Calu3 (cell line): Measurements from ENCODE around the gene ABI1. TPM values are rescaled to one million over a fixed set of nuclear protein-coding genes. Genes with fewer than 3 reads are reported as not detected.

Experiments used
- BruUV-seq: library from RNA; stranded (reverse); fragments of 400-500 nt; replicated peaks from 2 replicates; lab custom pipeline; 2021; lab: Mats Ljungman, UMichigan
- CTCF ChIA-PET: fragments of 300-600 bp; sonication (Branson Sonifier 250); formaldehyde crosslinking; loops from one replicate; lab custom pipeline; 2022; ENCODE audit warnings: antibody characterized with exemption; lab: Charles Lee
- DNase-seq: peaks from one replicate; pipeline ENCODE4 v3.0.0; 2022
- H3K27ac Mint-ChIP-seq: one replicate; pipeline ENCODE4 v1.8.0; 2022; ENCODE audit warnings: mixed read lengths; ENCODE audit not compliant: unreplicated experiment
- H3K27me3 Mint-ChIP-seq: one replicate; pipeline ENCODE4 v1.8.0; 2022; ENCODE audit warnings: mixed read lengths; ENCODE audit not compliant: unreplicated experiment
- H3K36me3 Mint-ChIP-seq: one replicate; pipeline ENCODE4 v1.8.0; 2022; ENCODE audit warnings: mild to moderate bottlenecking, moderate library complexity, mixed read lengths; ENCODE audit not compliant: insufficient read depth, unreplicated experiment
- H3K4me1 Mint-ChIP-seq: one replicate; pipeline ENCODE4 v1.8.0; 2022; ENCODE audit warnings: mild to moderate bottlenecking, low read depth, mixed read lengths; ENCODE audit not compliant: unreplicated experiment
- H3K4me3 Mint-ChIP-seq: one replicate; pipeline ENCODE4 v1.8.0; 2022; ENCODE audit warnings: mild to moderate bottlenecking, low read depth, moderate library complexity, mixed read lengths; ENCODE audit not compliant: unreplicated experiment
- H3K9me3 Mint-ChIP-seq: one replicate; pipeline ENCODE4 v1.8.0; 2022; ENCODE audit warnings: low read depth, mixed read lengths; ENCODE audit not compliant: unreplicated experiment
- CTCF ChIP-seq: fragments of 200-600 bp; IDR thresholded peaks from one replicate; pipeline ENCODE4 v1.8.0; 2022; ENCODE audit warnings: antibody characterized with exemption; ENCODE audit not compliant: unreplicated experiment
- intact Hi-C: fragments of 100-400 bp; cut with micrococcal nuclease; formaldehyde crosslinking; loops from one replicate; pipeline ENCODE4 v1.10.0; 2022; ENCODE audit not compliant: unreplicated experiment
- total RNA-seq: library from RNA; stranded (reverse); gene quantifications from 2 replicates; pipeline ENCODE4 v1.2.3, GENCODE V29; 2022

ABI1 gene
- total RNA-seq, 1 experiment from 2014 or later: 61.9 TPM

DNA sequence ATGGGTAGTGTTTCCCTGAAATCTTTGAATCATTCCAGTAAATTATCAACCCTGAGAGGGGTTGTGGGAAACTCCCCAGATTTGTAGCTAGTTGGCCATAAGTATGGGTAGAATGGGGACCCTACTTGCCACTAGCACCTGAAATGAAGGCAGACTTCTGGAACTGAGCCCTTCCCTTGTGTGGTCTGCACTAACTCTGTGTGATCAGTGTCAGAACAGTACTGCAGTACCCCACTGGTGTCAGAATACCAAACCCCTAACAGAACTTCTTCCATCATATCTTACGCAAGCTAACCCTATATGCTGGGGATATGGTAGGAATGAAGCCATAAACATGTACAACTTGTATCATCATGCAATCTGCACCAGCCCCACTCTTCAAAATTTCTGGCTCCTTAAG is 50.8 kb downstream of the ABI1 start:
- no peak for DNase-seq
- H3K4me3 Mint-ChIP-seq: no peak overlapping the region
- no peaks in the 10 kb centered on the region for H3K9me3 Mint-ChIP-seq
- intact Hi-C loops: no loop called here
- no peaks in the 10 kb centered on the region for H3K36me3 Mint-ChIP-seq
- CTCF ChIA-PET: interaction anchor here (0.7 kb wide), 1 partner anchor 555 kb away, joined by 3 read pairs; no protein-coding TSS in a partner anchor
- H3K4me1 Mint-ChIP-seq: no peaks in the 10 kb centered on the region
- no TSS peak for BruUV-seq
- no peak for TF ChIP-seq CTCF
- no peaks in the 10 kb centered on the region for H3K27me3 Mint-ChIP-seq
- H3K27ac Mint-ChIP-seq: no peak overlapping the region

- no peak overlapping the region for H3K4me3 Mint-ChIP-seq
- peaks cover 18% of the 10 kb centered on the region for H3K4me1 Mint-ChIP-seq
- TF ChIP-seq CTCF: no peak
- no peak overlapping the region for H3K27ac Mint-ChIP-seq
- DNase-seq: no peak
- H3K27me3 Mint-ChIP-seq: no peaks in the 10 kb centered on the region
- BruUV-seq: no TSS peak
- CTCF ChIA-PET: no interaction called here
- H3K9me3 Mint-ChIP-seq: no peaks in the 10 kb centered on the region
- intact Hi-C loops: no loop called here
- no peaks in the 10 kb centered on the region for H3K36me3 Mint-ChIP-seq
Observed at GRCh38 chr10:26807532-26807931, 53.2 kb downstream of the ABI1 start.

- no TSS peak for BruUV-seq
- Mint-ChIP-seq H3K4me3 (no peak overlapping the region), H3K36me3 (no peaks in the 10 kb centered on the region), H3K27ac (no peak overlapping the region), H3K4me1 (peaks cover 22% of the 10 kb centered on the region), H3K9me3 (no peaks in the 10 kb centered on the region), H3K27me3 (no peaks in the 10 kb centered on the region)
- intact Hi-C loops: no loop called here
- TF ChIP-seq CTCF: no peak
- no peak for DNase-seq
- CTCF ChIA-PET: no interaction called here
Observed at GRCh38 chr10:26806557-26806956, 54.2 kb downstream of the ABI1 start.

GRCh38 chr10:26805567-26806245 is 55.1 kb downstream of the ABI1 start:
- intact Hi-C loops: no loop called here
- no TSS peak for BruUV-seq
- no peak for DNase-seq
- Mint-ChIP-seq H3K4me1 (peaks cover 22% of the 10 kb centered on the region), H3K27me3 (no peaks in the 10 kb centered on the region), H3K27ac (no peak overlapping the region), H3K36me3 (no peaks in the 10 kb centered on the region), H3K4me3 (no peak overlapping the region), H3K9me3 (no peaks in the 10 kb centered on the region)
- no peak for TF ChIP-seq CTCF
- CTCF ChIA-PET: interaction anchor here (0.5 to 1.1 kb wide), 3 partner anchors 14 to 571 kb away, joined by 3 to 5 read pairs (median 4); no protein-coding TSS in a partner anchor
